GM19463 (cell line): ENCODE results near the gene PCNX4.

ENCODE experiments used
- ATAC-seq: cut with Tn5 transposase; IDR thresholded peaks from one replicate; pipeline ENCODE4 v1.9.1; 2021; ENCODE audit warnings: mild to moderate bottlenecking, moderate library complexity; ENCODE audit not compliant: unreplicated experiment

Gene PCNX4

DNA sequence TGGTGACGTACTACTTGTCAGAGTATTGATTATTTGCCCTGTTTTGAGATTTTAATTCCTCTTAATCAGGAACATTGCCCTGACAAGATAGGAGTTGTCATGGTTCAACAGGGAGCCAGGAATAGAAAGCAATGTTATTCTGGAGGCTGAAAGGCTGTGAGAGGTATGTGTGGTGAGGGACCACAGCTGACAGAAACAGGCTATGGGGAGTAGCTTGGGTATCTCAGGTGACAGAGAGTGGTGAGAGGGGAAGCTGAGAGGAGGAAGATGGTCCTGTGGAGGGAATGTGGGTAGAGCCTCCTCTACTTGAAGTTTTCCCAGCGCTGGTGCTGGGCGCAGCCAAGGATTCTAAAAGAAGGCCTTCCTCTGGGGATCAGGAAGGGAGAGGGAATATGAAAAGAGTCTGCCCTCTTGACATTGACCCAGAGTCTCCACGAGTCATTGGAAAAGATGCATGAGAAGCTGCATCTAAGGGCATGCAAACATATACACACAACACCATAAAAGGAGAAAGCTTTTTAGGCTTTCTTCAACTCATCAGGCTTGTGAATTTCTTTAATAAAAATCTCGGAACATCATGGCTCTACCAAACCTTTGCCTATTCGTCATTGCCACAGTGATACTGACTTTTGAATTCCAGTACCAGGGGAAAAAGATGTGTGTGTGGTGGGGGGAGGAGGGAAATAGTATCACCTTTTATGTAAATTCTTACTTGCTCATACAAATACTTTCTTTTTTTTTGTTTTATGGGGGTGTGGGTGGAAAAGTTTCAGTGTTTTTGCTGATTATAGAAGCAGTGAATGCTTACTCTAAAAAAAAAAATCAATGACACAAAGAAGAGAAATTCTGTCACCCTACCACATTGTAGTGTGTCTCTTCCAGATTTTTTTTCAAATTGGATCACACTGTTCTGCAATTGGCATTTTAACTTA, 113.4 kb downstream of the PCNX4 start:
- ATAC-seq, result peak; percentile 48

DNA sequence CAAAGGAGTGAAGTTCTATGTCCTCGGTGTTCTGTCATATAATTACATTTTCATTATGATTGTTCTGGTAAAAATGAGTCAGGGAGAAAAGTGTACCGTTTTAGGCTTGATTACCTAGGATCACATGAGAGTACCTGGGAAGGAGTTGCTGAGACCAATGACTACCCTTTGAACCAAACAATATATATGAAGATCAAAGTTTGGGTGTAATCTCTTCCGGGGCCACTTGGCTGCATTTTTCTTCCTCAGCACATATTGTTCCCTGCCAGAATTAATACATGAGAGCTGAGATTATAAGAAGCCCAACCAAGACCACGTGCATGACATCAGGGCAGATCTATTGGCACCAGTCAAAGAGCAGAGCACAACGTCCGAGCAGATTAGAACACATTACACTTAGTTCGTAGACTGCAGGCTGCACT, 114.5 kb downstream of the PCNX4 start:
- no peak for ATAC-seq

DNA sequence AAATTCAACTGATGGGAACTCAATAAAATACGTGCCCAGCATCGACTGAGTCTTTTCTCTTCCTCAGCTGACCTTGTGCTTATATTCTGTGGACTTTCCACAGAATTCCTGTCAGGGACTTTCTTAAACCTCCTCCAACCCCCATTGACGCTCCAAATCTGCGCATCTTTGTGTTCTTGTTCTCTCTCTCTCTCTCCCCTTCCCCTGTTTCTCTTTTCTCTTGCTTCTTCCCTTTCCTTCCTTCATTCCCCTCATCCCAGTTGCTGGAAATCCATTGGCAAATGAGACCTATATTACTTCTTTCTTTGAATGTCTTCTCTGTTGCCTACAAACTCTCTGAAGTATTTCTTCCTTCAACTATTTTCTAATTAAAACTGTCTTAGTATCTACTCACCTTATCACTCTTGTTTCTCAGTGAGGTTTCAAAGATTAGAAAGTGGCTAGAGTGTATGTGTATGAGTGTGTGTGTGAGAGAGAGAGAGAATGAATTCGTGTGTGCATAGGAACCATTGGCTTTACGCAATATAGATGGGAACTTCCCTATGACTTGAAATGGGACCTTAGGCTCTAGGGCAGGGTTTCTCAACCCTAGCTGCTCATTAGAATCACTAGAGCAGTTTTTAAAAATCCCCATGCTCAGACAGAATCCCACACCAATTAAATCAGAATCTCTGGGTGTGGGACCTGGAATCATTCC, 115.3 kb downstream of the PCNX4 start:
- ATAC-seq, result peak; percentile 38

DNA sequence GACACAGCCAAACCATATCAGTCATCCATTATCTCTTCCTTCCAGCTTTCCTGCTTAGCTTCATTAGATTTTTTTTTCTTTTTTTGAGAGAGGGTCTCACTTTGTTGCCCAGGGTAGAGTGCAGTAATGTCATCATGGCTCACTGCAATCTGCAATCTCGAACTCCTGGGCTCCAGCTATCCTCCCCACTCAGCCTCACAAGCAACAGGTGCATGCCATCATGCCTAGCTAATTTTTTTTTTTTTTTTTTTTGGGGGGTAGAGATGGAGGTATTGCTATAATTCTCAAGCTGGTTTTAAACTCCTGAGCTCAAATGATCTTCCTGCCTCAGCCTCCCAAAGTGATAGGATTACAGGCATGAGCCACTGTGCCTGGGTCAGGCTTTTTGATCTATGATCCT, 119.0 kb downstream of the PCNX4 start:
- no peak for ATAC-seq

DNA sequence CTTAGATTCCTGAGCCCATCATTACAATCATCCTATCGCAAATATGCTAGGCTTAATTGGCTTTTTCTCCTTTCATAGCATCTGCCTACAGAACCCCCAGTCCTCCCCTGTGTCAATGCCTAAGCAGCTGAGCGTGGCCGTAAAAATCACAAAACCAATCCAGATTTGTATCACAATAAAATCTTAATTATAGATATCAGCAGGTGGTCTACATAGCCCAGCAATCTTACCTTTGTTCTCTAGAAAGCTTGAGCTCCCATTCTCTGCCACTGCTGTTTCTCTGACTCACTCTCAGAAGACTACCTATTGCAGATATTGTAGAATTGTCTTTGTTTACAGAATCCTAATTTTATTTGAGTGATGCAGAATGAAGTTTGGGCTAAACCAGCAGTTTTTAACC, 119.4 kb downstream of the PCNX4 start:
- ATAC-seq, result no peak

DNA sequence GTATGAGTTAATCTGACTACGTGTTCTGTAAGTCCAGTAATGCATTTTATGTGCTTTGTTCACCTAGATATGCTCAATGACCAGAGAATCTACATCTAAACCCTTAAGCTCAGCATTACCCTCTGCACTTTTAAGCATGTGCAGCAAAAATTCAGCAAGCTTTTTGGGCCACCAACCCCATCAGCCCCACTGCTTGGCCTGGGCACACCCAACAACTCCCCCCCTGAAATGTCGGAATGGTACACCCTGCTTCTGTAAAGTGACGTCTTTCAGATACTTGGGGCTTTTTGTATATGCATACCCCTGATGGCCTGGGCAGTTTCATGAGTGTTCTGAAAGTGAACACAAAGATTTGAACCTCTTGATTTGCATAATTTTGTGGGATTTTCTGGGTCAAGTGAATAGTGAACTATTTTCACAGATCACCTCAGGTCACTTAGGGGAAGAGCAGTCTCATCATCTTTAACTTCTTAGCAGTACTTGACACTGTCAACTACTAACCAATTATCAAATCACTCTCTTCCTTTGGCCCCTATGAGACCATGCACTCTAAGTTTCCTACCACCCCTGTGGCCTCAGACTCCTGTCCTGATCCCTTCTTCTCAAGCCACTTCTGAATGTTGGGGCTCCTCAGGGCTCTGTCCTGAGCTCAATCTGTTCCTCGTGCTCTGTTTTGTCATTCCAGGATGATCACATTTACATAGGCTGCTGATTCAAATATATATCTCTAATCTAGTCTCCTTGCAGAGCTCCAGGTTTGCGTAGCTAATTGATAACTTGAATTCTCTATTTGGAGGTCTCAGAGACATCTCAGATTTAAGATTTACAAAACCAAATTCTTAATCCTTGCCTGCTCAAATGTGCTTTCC, 121.0 kb downstream of the PCNX4 start:
- peak; percentile 89 for ATAC-seq

DNA sequence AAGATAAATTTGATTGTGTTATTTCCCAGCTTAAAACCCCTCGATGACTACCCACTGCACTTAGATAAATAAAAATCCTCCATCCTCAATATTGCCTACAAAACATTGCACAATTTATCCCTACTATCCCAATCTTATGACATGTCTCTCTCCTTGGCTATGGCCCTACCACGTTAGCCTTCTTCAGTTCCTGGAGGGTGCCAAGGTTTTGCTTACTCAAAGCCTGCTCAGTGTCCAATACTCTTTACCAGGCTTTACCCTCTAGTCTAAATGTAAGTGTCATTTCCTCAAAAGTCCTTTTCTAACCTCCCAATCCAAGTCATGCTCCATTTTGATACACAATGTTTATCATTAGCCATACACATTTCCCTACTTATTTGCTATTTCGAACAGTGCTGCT, 122.3 kb downstream of the PCNX4 start:
- no peak for ATAC-seq

DNA sequence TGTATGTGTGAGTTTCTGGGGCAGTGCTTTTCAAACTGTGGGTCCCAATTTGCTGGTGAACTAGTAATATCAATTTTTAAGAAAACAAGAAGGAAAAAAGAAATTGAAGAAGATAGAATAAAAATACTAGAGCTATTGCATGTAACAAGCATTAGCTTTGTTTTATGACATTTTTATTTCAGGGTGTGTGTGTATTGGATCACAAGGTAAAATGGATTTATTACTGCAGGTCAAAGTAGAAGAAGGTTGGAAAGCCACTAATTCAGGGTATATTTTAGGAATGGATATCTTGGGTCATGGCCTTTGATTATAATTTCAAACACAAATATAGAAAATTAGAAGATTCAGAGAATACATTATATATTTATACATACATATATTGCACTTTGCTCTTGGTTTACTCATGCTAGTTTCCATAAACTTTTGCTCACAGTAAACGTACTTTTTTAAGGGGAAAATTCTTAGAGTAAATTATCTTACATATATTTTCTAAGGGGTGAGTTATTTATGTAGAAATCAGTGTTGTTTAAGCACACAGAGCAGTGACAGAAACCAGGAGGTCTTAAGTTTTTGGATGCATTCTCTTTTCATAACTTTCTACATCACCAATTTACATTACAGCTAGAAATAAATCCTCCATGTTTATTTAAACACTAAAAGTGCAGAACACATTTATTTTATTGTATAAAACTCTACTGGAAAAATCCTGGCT, 122.8 kb downstream of the PCNX4 start:
- no peak for ATAC-seq

DNA sequence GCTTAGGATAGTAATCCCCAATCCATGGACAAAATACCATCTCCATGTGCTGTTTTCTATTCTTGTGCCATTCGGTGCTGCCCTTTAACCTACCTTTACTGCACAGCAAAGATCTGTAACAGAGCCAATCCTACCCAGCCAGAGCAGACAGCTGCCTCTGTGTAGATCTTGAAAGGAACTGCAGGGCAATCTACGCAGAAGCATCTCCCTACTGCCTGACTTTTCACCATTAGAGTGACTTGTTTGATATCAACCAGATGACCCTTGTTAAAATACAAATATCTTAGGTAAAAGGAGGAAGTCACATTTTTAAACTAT, 123.4 kb downstream of the PCNX4 start:
- ATAC-seq, result no peak

DNA sequence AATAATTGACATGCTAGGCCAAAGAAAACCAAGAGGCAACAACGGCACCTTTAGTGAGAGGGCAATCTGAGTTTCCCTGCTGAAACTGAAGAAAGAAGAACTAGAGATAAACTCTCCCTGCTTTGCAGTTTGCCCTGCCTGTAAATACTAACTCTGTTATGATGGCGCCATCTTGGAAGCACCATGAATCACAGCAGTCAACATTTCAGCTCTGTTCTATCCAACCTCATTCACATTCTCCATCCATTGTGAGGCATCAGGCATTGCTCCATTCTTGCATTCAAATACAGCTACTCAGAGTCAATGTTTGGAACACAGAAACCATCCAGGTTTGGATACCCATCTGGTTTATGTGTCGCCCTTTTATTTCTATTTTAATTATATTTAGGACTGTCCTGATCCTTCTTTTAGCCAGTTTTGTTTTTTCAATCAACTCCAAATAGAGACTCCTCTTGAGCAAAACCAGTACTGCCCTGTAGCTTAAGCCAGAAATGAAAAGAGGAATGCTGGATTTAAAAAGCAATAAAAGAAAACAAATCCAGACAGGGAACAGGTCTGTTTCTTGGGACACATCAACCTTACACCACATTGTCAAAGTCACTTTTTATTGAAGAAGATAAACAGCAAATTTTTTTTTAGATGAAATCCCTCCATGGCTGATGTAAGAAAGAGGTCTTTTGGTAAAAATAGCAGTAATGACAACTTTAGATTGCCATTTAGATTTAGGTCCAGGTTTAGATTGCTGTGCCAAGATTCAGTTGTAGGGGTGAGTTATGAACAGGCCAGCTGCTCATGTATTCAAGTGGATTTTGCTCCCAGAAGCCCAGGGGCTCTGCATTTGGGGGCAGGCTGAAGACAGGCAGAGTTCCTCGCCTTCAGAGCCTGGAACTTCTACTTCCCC, 124.0 kb downstream of the PCNX4 start:
- no peak for ATAC-seq

DNA sequence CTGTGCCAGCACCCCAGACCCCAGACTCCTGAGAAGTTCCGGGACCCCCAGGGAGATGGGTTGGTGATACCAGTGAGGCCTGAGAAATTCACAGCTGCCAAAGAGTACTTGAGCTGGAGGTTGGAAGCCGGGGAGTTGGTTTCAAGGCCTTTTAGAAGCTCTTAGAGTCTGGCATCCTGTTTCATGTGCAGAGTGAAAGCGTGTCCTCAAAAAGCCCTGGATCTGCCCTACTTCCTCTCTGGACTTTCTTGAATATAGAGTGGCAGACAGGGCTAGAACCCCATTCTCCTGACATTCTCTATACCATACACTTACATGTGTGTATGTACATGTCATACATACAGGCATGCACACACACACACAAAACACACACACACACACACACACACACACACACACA, 126.0 kb downstream of the PCNX4 start:
- no peak for ATAC-seq
